NCI-H146 (cell line): ENCODE measurements around the gene MOB2.

Source experiments
- DNase-seq: peaks from one replicate; lab custom pipeline; 2025; lab: John Stamatoyannopoulos, UW

The MOB2 gene

DNA sequence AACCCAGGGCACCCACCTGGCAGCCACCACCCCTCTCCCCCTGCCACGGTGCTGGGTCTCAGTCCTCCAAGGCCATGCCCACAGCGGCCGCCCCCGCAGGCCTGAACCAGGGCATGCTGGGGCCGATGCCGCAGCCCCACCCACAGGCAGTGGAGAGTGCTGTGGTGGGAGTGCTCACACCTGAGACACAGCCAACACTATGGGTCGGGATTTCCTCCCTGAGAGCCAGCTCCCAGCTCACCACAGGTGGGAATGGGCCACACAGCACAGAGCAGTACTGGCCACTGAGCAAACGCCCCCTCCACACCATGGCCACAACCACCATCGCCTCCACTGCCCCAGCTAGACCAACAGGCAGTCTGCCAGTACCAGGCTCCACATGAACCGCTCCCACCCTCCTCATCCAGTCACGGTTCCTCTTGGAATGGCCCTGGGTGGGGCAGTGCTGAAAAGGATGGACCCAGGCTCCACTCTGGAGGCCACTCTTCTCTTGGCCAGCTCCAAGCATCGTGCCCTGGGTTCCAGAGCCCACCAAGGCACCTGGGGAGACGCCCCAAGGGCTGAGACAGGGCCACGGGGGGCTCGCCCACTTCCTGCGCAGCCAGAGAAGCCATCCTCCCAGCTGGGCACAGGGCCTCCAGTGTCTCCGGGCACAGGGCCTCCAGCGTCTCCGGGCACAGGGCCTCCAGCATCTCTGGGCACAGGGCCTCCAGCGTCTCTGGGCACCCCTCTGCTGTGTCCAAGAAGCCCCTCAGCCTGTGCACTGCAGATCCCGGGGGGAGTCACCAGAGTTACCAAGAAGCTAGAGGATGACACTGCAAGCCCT is 14.2 kb downstream of the MOB2 start:
- no peak for DNase-seq

DNA sequence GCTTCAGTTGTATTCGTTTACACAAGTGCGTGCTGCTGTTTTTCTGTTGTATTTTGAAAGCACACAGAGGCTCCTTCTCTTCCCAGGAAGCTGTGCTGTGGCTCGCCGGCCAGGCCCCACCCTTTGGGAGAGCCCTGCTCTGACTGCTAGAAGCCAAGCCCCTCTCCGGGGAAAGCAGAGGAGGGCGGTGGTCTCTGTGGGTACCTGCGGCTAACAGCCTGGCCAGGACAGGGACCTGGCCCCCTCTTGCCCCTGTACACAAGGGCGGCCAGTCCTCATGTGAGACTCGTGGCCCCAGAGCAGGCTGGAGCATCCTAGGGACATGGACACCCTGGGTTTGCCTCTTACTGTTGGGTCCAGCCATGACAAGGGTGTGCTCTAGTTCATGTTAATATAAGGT is 14.8 kb downstream of the MOB2 start:
- DNase-seq, result no peak

DNA sequence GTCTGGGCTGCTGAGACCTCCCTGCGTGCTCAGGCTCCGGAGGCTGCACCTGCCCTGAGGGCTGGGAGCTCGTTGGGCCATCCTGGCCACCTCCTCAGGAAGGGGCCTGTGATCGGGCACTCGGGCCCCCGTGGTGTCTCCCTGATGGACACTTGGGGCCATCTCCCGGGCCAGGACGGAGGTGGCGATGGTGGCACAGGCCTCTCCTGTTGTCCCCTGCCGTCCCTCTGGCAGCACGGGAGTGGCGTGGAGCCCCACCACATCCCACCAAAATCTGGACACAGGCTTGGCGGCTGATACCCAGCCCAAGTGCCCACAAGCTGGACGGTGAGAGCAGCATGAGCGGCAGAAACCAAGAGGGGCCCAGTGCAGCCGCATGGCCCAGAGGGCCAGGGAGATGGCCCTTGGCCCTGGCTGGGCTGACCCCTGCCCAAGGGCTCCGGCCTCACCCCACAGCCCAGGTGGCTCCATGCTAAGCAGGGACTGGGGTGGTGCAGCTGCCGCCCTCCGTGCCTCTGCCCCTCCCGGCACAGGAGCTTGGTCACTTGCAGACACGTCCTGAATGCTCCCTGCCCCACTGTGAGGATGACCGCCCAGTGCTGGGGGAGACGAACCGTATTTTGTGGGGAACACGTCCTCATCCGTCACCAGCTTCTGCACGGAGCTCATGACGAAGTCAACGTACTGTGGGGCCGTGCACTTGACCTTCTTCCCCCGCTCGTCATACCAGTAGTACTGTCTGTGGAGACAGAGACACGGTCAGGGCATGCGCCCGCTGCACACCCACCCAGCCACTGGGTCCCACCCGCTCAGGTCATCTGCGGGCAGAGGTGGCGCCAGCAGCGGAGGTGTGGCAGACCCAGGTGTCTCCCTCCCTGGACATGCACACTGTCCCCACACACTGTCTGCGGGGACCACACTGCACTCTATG is 15.6 kb downstream of the MOB2 start:
- DNase-seq, result no peak

DNA sequence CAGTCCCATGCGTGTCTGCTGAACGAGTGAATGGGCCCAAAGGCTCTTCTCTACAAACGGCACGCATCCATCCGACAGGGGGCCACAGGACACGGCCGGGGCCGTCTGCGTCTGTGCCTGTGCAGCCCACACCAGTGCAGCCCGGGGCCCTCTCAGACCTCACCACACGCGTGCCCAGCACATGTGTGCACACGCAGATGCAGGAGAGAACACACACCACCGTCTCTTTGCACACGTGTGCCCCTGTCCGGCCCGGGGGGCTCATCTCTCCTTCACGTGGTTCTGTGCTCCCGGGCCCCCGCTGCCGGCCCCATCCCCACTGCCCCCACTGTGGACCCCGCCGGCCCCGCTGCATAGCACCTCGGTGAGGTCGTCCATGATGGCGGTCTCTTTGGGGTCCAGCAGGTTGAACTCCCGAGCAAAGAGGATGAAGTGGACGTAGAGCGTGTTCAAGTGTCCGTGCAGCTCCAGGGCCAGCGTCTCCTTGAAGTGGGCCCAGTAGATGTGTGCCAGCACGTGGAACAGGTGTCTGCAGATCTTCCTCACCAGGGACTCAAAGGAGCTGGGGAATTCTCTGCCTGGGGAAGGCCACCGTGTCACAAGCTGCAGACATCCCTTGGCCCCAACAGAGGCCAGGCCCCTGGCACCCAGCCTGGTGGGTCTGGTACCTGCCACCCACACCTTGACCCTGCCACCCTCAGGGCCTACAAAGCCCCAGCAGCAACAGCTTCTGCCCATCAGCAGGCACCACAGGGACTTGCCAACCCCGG is 16.5 kb downstream of the MOB2 start:
- no peak for DNase-seq

DNA sequence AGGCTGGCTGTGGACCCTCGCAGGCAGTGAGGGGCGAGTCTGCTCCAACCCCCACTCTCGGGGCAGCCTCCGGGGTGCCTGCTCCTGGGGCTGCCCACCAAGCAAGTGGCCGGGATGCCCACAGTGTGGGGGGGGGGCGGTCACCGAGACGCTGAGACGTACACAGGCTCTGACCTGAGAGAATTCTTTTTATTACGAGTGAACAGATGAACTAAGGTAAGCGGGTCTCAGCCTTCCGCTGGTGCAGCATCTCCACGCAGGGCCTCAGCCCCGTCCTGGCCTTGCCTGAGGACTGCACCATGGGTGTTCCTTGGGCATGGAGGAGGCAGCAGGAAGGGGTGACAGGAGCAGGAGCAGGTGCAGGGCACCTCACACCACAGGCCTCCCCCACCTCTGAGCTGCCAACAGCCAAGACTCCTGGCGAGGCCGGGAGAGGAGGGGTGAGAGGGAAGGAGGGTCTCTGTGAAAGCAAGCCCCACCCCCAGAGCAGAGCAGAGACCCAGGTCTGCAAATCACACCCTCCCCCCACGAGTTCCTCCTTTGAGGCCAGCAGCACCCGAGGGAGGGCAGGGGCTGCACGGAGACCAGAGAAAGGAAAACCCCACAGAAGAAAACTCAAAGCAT is 17.2 kb downstream of the MOB2 start:
- no peak for DNase-seq

DNA sequence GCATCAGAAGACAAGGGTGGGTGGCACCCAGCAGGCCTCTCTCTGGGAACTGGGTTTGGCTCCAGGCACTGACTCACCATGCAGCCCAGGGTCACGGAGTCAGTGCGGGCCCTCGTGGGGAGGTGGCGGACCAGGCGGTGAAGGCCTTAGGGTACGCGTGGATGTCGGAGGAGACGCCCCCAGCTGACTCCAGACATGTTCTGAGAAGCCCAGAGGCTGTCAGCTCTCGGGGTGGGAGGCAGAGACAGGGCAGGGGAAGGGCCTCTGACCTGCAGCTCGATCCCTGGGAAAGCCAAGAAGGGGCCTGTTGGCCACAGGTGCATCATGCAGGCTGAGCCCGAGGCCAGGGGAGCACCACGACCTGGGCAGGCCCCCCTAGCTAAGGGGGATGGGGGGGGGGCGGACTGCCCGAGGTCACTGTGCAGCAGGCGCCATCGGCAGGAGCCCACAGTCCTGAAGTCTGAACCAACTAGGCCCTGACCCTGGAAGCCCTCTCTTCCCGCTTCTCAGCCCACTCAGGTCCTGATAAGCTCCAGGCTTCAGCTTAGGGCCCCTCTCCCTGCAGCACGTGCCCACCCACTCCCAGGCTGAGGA is 18.0 kb downstream of the MOB2 start:
- DNase-seq, result no peak

DNA sequence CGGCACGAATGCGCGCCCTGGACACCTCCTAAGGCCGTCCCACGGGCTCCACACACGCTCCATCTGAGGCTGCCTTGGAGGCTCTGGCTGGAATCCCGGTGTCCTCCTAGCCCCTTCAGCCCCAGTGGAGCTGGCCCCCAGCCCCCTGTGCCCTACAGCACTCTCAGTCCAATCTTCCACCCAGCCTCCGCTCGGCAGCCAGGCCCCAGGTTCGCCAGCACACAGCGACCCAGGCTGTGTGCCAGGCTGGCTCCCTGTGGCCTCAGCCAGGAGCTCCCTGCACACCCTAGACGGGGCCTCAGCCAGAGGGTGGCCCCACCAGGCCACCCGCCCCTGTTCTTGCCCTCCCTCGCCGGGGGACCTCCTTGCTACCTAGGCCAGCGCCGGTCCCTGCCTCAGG is 18.6 kb downstream of the MOB2 start:
- no peak for DNase-seq

DNA sequence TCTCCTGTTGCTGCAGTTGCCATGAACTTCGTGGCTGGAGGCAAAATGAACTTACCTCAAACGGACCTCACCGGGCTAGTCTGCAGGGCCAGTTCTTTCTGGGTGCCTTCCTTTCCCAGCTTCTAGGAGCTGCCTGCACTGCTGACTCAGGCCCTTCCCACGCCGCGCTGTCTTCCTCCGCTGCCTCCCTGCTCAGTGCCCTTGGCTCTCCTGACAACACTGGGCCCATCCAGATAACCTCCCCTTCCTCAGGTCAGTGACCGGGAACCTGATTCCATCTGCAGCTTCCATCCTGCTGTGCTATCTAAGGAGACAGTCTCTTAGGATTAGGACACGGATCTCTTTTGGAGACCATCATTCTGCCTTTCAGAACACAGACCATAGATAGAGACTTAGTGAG is 19.3 kb downstream of the MOB2 start:
- DNase-seq, result no peak

DNA sequence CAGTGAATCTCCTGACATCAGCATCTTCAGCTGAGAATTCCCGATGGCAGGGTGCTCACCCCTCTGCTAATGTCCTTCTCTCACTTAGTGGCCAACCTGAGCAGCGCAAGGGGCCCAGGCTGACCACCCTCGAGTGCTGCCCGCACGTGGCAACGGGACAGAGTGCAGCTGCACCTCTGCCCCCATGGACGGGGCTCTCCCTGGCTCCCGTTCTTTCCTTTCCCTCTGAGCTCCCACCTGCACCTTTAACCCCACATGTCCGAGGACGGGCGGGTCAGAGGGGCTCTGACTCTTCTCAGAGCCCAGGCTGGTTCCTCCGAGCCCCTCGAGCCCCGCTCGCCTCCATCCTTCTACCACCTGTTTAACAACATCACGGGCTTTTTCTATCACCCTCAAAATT is 19.8 kb downstream of the MOB2 start:
- DNase-seq, result no peak

DNA sequence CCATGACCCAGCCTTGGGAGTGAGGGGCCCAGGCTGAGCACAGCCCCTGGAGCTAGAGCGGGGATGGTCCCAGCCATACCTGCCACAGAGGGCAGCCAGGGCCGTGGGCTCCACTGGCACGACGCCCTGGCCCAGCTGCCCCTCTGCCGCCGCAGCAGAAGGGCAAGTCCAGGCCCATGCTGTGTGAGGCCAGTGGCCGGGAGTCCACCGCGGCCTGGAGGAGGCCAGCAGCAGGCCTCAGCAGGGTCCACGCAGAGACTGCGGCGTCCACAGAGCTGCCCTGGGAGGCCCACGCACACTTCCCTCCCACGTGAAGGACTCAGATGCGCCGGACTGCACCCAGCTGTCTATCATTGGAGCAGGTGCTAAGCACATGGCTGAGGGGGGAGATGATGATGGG is 23.5 kb downstream of the MOB2 start:
- DNase-seq, result no peak

DNA sequence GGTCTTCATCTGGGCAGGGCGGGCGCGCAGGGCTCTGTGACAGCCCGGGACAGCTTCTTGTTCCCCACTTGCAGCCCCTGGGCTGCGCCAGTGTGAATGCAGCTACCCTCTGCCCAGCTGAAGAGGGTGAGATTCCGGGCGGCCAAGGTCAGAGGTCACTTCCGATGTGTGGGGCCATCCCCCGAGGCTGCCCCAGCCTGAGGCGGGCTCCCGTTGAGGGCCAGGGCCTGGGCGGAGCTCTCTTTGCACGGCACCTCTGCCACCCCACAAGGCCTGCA is 23.9 kb downstream of the MOB2 start:
- no peak for DNase-seq

DNA sequence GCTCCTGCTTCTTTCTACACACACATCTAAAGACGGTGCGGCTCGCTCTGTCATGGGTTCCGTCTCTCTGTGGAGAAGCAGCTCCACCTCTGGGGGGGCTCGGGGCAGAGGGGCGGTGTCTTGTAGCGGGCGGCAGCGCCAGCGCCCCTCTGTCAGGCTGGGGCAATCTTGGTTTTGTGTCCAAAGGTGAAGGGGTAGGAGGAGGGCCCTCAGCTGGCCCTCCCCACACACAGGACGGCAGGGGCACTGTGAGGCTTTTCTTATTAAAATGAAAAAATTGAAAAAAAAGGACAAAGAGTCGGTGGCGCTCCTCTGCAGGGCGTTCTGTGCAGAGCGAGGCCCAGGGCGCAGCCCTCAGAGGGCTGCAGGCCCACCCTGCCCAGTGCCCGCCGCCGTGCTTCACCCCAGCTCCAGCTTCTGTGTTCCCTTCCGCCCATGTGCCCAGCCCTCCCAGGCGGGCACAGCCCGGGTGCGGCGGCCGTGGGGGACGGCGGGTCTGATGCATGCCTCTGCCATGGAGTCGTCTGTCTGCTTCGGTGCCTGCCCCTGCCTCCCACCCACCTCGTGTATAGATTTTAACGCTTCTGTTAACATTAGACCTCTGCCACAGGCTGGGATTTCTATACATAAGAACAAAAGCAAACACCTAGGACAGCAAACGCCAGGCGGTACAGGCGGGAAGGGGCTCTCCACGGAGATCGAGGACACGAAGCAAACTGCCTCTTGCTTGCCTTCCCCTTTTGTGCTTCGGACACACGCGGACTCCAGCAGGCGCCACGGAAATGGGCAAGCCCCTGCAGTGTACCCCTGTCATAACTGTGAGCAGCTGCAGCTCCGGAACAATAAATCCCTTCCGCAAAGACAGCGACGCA is 24.5 kb downstream of the MOB2 start:
- no peak for DNase-seq

DNA sequence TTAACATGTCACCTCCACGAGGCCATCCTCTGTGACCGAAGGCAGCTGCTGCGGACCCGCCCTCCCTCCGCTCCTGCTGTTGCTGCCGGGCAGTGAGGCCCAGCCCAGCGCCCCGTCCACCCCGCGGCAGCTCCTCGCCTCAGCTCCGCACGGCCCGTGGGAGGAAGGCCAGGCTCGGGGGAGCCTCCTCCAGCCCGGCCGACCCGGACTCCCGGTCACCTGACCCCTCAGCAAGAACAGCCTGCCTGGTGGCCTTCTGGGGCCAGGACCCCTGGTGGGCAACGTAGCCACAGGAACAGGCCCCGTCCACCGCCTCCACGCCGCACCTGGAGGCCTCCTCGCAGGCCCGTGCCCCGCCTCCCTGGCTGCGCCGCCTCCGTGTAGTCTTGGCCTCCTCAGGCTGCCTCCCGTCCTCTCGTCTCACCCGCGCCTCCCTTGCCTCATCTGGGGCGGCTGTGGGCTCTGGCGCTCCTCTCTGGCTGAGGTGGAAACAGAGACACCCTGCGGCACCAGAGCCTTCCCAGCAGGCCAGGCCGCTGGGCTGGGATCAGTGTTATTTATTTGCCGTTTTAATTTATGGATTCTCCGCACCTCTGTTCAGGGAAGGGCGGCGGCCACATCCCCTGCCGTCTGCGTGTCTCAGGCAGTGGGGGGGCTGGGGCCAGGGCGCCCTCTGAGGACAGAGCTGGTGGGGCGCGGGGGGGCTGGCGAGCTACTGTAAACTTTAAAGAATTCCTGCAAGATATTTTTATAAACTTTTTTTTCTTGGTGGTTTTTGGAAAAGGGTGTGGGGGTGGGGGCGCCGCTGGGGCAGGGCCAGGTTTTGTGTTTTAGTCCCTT is 25.4 kb downstream of the MOB2 start:
- no peak for DNase-seq

DNA sequence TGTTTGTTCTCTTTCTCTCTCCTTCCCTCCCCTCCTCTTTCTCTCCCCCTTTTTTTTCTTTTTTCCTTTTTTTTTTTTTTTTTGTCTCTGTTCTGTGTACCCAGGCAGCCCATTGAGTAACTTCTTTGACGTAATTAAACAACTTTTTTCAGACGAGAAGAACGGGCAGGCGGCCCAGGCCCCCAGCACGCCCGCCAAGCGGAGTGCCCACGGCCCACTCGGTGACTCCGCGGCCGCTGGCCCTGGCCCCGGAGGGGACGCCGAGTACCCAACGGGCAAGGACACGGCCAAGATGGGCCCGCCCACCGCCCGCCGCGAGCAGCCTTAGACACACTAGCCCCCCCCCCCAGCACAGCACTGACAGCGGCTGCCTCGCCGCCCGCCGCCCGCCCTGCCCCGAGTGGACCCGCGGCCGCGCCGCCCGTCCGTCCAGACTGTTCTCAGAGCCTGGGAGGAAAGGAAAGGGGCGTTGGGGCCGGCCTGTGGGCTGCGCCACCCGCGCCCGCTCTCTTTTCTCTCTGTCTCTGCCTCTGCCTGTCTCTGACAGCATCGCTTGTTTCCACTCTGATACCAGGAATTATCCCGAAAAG is 26.1 kb downstream of the MOB2 start:
- no peak for DNase-seq

DNA sequence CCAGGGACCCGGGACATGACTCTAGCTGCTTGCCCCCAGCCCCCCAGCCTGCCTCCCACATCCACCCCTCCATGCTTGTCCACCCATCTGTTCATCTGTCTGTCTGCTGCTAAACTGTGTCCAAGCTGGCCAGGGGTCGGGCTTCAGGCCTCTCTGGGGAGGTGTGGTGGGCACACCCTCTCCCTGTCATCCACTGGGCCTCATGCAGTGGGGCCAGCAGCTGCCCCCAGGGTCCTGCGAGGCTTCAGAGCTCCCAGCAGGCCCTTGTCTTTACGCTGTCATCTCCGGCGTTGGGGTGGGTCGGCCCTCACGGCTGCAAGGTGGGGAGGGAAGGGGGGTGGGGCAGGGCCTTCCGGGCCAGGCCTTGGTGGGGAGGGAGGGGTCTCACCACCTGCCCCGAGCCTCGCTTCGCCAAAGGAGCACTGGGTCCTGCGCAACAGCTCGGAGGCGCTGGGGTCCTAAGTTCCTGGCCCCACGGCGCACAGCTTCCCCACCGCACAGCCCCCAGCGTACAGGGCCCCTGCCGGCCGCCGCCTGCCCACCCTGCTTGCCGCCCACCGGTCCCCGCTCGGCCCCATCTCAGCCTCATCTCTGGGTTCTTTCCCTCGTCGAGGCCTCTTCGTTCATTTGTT is 26.7 kb downstream of the MOB2 start:
- no peak for DNase-seq

DNA sequence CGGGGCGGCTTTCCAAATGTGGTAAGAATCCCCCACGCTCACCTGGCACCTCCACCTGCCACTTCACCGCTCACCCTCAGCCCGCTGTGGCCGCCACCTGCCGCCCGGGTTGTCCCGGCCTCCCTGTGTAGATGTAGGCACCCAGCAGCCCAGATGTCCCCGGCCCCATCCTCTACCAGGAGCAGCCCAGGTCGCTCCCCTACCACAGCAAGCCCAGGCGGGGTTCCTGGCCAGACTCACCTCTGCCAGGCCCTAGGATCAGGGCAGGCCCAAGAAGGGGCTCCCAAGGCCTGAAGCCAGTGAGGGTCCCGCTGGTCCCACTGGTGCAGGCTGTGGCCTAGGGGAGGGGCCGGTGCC is 27.4 kb downstream of the MOB2 start:
- no peak for DNase-seq

DNA sequence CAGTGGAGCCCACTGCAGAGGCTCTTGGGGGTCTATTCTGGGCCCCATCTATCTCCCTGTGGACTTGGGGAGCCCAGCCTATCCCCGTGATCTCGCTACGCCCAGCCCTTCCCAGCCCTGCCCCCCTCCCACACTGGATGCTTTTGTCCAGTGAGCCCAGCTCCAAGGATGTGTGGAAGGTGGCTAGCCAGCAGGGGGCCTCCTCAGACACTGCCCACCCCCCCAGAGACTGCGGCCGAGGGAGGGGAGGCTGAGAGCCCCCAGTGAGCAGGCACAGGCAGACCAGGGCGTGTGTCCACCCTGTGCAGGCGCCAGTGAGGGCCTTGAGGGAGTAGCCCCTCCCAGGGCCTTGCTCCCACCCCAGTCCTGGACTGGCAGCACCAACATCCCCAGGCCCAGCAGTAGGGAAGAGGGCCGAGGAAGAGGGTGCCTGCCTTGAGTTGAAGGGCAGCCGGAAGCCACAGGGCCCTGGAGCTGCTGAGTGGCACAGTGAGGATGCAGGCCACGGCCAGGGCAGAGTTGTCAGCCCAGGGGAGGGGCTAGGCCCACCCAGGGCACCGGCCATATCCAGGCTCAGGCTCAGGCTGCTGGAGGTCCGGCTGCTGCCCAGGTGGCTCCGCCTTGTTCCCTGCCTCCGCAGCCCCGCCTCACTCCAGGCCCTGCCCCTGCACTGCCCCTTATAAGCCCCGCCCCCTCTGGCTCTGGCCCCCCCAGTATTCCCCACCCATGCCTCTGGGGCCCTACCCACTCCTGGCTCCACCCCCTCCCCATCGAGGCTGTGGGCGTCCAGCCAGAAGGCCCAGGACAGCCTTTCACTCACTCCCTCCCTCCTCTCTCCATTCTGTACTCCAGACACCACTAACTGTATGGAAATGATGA is 28.0 kb downstream of the MOB2 start:
- DNase-seq, result no peak

DNA sequence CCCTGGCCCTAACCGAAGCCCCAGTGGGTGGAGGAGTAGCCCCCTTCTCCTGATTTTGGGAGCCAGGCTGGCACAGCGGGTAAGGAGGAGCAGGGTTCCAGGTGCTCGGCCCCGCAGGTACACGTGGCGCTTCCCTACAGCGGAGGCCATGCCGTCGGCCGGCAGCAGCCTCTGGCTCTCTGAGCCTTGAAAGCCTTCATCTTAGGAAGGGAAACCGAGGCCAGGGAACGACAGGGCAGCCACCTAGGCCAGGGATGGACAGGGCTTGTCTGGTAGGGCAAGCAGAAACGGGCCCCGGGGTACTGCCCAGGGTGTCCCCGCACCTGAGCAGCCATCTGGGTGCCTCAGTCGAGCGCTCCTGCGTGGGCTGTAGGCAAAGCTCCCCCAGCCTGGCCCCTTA is 28.7 kb downstream of the MOB2 start:
- no peak for DNase-seq
